A549 (cell line): ENCODE data around the gene ARHGAP26. TPM values are rescaled to one million over a fixed set of nuclear protein-coding genes. Genes with fewer than 3 reads are reported as not detected.

ENCODE experiments used
- ATAC-seq, 2 experiments: fragments of 200-7000 bp in 1 of 2; fragments of >200 bp in 1 of 2; cut with Nextera tagmentation in 1 of 2; cut with Tn5 transposase in 1 of 2; 3 replicates each; pipeline versions ENCODE4 v1.8.0 to v1.9.1; 2018 to 2020; ENCODE audit warnings: mild to moderate bottlenecking in 1 of 2, moderate library complexity in 1 of 2
- CTCF ChIA-PET: fragments of 300-600 bp; sonication (Branson Sonifier 250); formaldehyde crosslinking; extraction: SDS; loops from one replicate; lab custom pipeline; 2021; ENCODE audit warnings: antibody characterized with exemption, inconsistent platforms; lab: Yijun Ruan, JAX
- POLR2A ChIA-PET: fragments of 350-600 bp; formaldehyde crosslinking; extraction: SDS; loops from one replicate; lab custom pipeline; 2021; ENCODE audit warnings: antibody characterized with exemption, inconsistent platforms; lab: Yijun Ruan, JAX
- DNase-seq, 2 experiments: peaks; one replicate each; pipeline versions ENCODE4 v3.0.0 to v3.0.0-alpha.2; 2011 to 2016; ENCODE audit warnings: low read depth in 1 of 2, low spot score in 1 of 2
- FAIRE-seq: peaks from 2 replicates; lab custom pipeline; 2011; peaks lifted over from hg19 to GRCh38; lab: Jason Lieb, UNC
- H3K27ac ChIP-seq, 2 experiments: fragments of >200 bp; sonication (Bioruptor Twin); formaldehyde crosslinking; 3 replicates each; pipeline ENCODE4 v1.5.1; 2016 to 2017
- H3K4me1 ChIP-seq: fragments of >200 bp; sonication (Bioruptor Twin); formaldehyde crosslinking; 3 replicates; pipeline ENCODE4 v1.6.1; 2016
- H3K4me2 ChIP-seq: fragments of >200 bp; sonication (Bioruptor Twin); formaldehyde crosslinking; 3 replicates; pipeline ENCODE4 v1.6.1; 2016
- H3K4me3 ChIP-seq: fragments of >200 bp; sonication (Bioruptor Twin); formaldehyde crosslinking; 3 replicates; pipeline ENCODE4 v1.5.1; 2016
- H3K9me3 ChIP-seq: fragments of >200 bp; sonication (Bioruptor Twin); formaldehyde crosslinking; 3 replicates; pipeline ENCODE4 v1.6.1; 2016
- BHLHE40 ChIP-seq: IDR thresholded peaks from 2 replicates; pipeline ENCODE4 v1.6.1; 2012; ENCODE audit warnings: low read depth, low read length, inconsistent platforms
- CBX8 ChIP-seq: fragments of 200-600 bp; sonication (generic); IDR thresholded peaks from 2 replicates; pipeline ENCODE4 v1.6.1; 2016
- E2F6 ChIP-seq: IDR thresholded peaks from 2 replicates; pipeline ENCODE4 v1.6.1; 2012; ENCODE audit warnings: low read depth, borderline replicate concordance
- ESRRA ChIP-seq: fragments of 150-350 bp; IDR thresholded peaks from 2 replicates; pipeline ENCODE4 v1.6.1; 2014; ENCODE audit warnings: mild to moderate bottlenecking, low read length, borderline replicate concordance
- FOSB ChIP-seq: fragments of 250-450 bp; sonication (Bioruptor Pico); IDR thresholded peaks from 2 replicates; pipeline ENCODE4 v1.5.0; 2020; ENCODE audit warnings: mild to moderate bottlenecking, moderate library complexity
- FOXS1 ChIP-seq: fragments of 250-450 bp; sonication (Bioruptor Pico); IDR thresholded peaks from 2 replicates; pipeline ENCODE4 v1.5.0; 2020; ENCODE audit warnings: mild to moderate bottlenecking, moderate library complexity
- GATA3 ChIP-seq: IDR thresholded peaks from 2 replicates; pipeline ENCODE4 v1.6.1; 2012; ENCODE audit warnings: borderline replicate concordance
- HDAC2 ChIP-seq: fragments of 200-600 bp; sonication (generic); IDR thresholded peaks from 2 replicates; pipeline ENCODE4 v1.6.1; 2016
- HMGXB4 ChIP-seq: fragments of 250-450 bp; sonication (Bioruptor Pico); IDR thresholded peaks from 2 replicates; pipeline ENCODE4 v1.5.0; 2021; ENCODE audit warnings: mild to moderate bottlenecking, moderate library complexity, borderline replicate concordance
- HOXB13 ChIP-seq: fragments of 250-450 bp; sonication (Bioruptor Pico); IDR thresholded peaks from 2 replicates; pipeline ENCODE4 v1.5.0; 2020; ENCODE audit warnings: low read depth, mild to moderate bottlenecking, moderate library complexity
- HOXB5 ChIP-seq: fragments of 250-450 bp; sonication (Bioruptor Pico); IDR thresholded peaks from 2 replicates; pipeline ENCODE4 v1.5.0; 2020; ENCODE audit warnings: mild to moderate bottlenecking, moderate library complexity
- JUN ChIP-seq, 2 experiments: fragments of >200 bp; sonication (Bioruptor Twin); formaldehyde crosslinking; IDR thresholded peaks; 2 replicates in 1 of 2; 3 replicates in 1 of 2; pipeline ENCODE4 v1.6.1; 2016 to 2017
- KDM5A ChIP-seq: fragments of 200-600 bp; sonication (generic); IDR thresholded peaks from 2 replicates; pipeline ENCODE4 v1.6.1; 2016; ENCODE audit warnings: antibody characterized with exemption, mild to moderate bottlenecking
- MAFK ChIP-seq: fragments of 450-650 bp; IDR thresholded peaks from 2 replicates; pipeline ENCODE4 v1.6.1; 2014; ENCODE audit not compliant: partially characterized antibody
- MAZ ChIP-seq: fragments of 150-350 bp; IDR thresholded peaks from 2 replicates; pipeline ENCODE4 v1.6.1; 2014; ENCODE audit warnings: antibody characterized with exemption, low read depth, low read length, borderline replicate concordance
- PHF8 ChIP-seq: fragments of 200-600 bp; sonication (generic); IDR thresholded peaks from 2 replicates; pipeline ENCODE4 v1.6.1; 2016; ENCODE audit warnings: low read depth, mild to moderate bottlenecking, antibody characterized with exemption, moderate library complexity, borderline replicate concordance
- POLR2AphosphoS2 ChIP-seq: conservative IDR thresholded peaks from 2 replicates; pipeline ENCODE4 v1.6.1; 2012; ENCODE audit warnings: low read length, improper control_type of control experiment, inconsistent platforms
- RAD21 ChIP-seq, 2 experiments: fragments of >200 bp in 1 of 2; sonication (Bioruptor Twin) in 1 of 2; formaldehyde crosslinking in 1 of 2; IDR thresholded peaks in 1 of 2; conservative IDR thresholded peaks in 1 of 2; 2 replicates in 1 of 2; 3 replicates in 1 of 2; pipeline ENCODE4 v1.6.1; 2012 to 2018; ENCODE audit warnings: inconsistent platforms in 1 of 2
- RFX5 ChIP-seq: fragments of 450-650 bp; IDR thresholded peaks from 2 replicates; pipeline ENCODE4 v1.7.1; 2014; ENCODE audit warnings: antibody characterized with exemption, mild to moderate bottlenecking, moderate library complexity
- TFCP2L1 ChIP-seq: fragments of 250-450 bp; sonication (Bioruptor Pico); IDR thresholded peaks from 2 replicates; pipeline ENCODE4 v1.5.0; 2021; ENCODE audit warnings: mild to moderate bottlenecking
- TP53 ChIP-seq: fragments of 250-450 bp; sonication (Bioruptor Pico); IDR thresholded peaks from 2 replicates; pipeline ENCODE4 v1.5.0; 2021; ENCODE audit warnings: mild to moderate bottlenecking, moderate library complexity
- USF2 ChIP-seq: fragments of 450-650 bp; IDR thresholded peaks from 2 replicates; pipeline ENCODE4 v1.6.1; 2014; ENCODE audit warnings: antibody characterized with exemption
- ZC3H11A ChIP-seq: fragments of 450-650 bp; IDR thresholded peaks from 2 replicates; pipeline ENCODE4 v1.6.1; 2014; ENCODE audit warnings: antibody characterized with exemption, mild to moderate bottlenecking
- ZSCAN20 ChIP-seq: fragments of 250-450 bp; sonication (Bioruptor Pico); IDR thresholded peaks from 2 replicates; pipeline ENCODE4 v1.8.0; 2022; ENCODE audit warnings: mild to moderate bottlenecking, moderate library complexity
- WGBS: methylation state at CpG from one replicate; pipeline ENCODE4 v1.1.6; 2017; ENCODE audit errors: missing lambda C conversion rate; 5-methylcytosine and 5-hydroxymethylcytosine counted together
- polyA plus RNA-seq, 4 experiments: library from polyadenylated mRNA; depleted of rRNA in 3 of 4; stranded (reverse); fragments of >200 nt; fragmentation: RNase III in 1 of 4; extraction: RNeasy Plus Mini Kit Qiagen cat#74134 plus additional on column Dnase treatment in 1 of 4; gene quantifications; 2 replicates in 3 of 4; 3 replicates in 1 of 4; pipeline ENCODE4 v1.2.3, GENCODE V29; 2011 to 2017
- TF ChIP-seq, protein P1 (sequence below): fragments of >200 bp; sonication (Bioruptor Twin); formaldehyde crosslinking; IDR thresholded peaks from 2 replicates; pipeline ENCODE4 v1.6.1; 2016

Gene ARHGAP26
- polyA plus RNA-seq, 2 of the 4 experiments (the other 2 are of a cell fraction), result 6.6 to 19.1 TPM

GRCh38 chr5:143066556-143067281, 296.5 kb downstream of the ARHGAP26 start:
- no peak overlapping the region for H3K4me3 ChIP-seq
- FAIRE-seq (no peak), ATAC-seq (peak; percentile 43 to 64; a peak in 3 of 6 replicates), DNase-seq (peak in 1 of 2 experiments; percentile 37)
- peak overlapping the region; percentile 33 for H3K4me2 ChIP-seq
- peaks cover 9% of the 10 kb centered on the region; the same call in 1 of the 3 replicates for H3K9me3 ChIP-seq
- ChIA-PET CTCF (interaction anchor here (0.6 to 1.6 kb wide), 2 partner anchors 14 to 800 kb away, joined by 3 to 6 read pairs; no protein-coding TSS in a partner anchor), POLR2A (interaction anchor here (0.7 kb wide), 1 partner anchor 173 kb away, joined by 6 read pairs; no protein-coding TSS in a partner anchor)
- WGBS, result 67% methylated on average over 8 of the region's 8 CpGs
- peaks cover 38% of the 10 kb centered on the region for H3K4me1 ChIP-seq
- H3K27ac ChIP-seq, result peak overlapping the region in 1 of 2 experiments; percentile 47; a peak in 4 of 6 replicates
- TF ChIP-seq MAFK (no peak), HMGXB4 (CRISPR knock-in tag) (no peak)

DNA sequence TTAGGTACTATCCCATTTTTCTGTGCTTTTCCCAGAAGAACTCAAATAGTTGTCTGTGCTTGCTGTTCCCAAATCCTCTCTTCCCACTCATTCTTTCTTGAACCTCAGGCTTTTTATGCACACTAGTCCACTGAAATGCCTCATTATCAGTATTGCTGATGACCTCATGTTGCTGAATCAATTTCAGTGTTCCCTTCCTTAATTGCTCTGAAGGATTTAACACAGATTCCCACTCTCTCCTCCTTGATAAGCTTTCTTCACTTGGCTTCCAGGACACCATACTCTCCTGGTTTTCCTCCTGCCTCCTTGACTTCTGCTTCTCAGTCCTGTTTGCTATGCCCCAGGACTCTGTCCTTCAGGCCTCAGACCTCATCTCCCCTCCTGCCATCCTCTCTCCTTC, 298.5 kb downstream of the ARHGAP26 start:
- TF ChIP-seq GATA3 (no peak), POLR2AphosphoS2 (no peak), USF2 (no peak)
- Histone ChIP-seq H3K4me2 (no peak overlapping the region), H3K4me1 (peaks cover 31% of the 10 kb centered on the region), H3K4me3 (no peak overlapping the region), H3K9me3 (peaks cover 14% of the 10 kb centered on the region; the same call in 1 of the 3 replicates), H3K27ac (no peak overlapping the region)
- CTCF ChIA-PET, result interaction anchor here (2.8 kb wide), 1 partner anchor 14 kb away, joined by 7 read pairs; no protein-coding TSS in a partner anchor
- POLR2A ChIA-PET, result no interaction called here
- ATAC-seq (no peak), FAIRE-seq (no peak), DNase-seq (no peak)

GRCh38 chr5:143071927-143072326, 301.8 kb downstream of the ARHGAP26 start:
- Histone ChIP-seq H3K27ac (no peak overlapping the region), H3K9me3 (peaks cover 14% of the 10 kb centered on the region; the same call in 1 of the 3 replicates)
- no peak for ATAC-seq

GRCh38 chr5:143072734-143073133, 302.6 kb downstream of the ARHGAP26 start:
- Histone ChIP-seq H3K4me2 (no peak overlapping the region), H3K4me1 (no peaks in the 10 kb centered on the region), H3K27ac (no peak overlapping the region), H3K4me3 (no peak overlapping the region), H3K9me3 (peaks cover 14% of the 10 kb centered on the region; the same call in 1 of the 3 replicates)
- POLR2A ChIA-PET, result no interaction called here
- FAIRE-seq (no peak), ATAC-seq (no peak), DNase-seq (no peak)
- CTCF ChIA-PET, result interaction anchor here (1.3 kb wide), 1 partner anchor 21 kb away, joined by 5 read pairs; no protein-coding TSS in a partner anchor
- TF ChIP-seq MAZ, result no peak
- TF ChIP-seq BHLHE40, result no peak
- TF ChIP-seq ESRRA, result no peak
- TF ChIP-seq MAFK, result no peak
- TF ChIP-seq PHF8, result no peak
- TF ChIP-seq RAD21 (conservative IDR thresholded peaks at IDR 0.05 in 1 of 2, IDR thresholded peaks at IDR 0.05 in 1 of 2), result no peak
- no peak for TF ChIP-seq HMGXB4 (CRISPR knock-in tag)
- TF ChIP-seq FOXS1 (CRISPR knock-in tag), result no peak
- TF ChIP-seq HDAC2, result no peak
- no peak for TF ChIP-seq HOXB13
- TF ChIP-seq RFX5, result no peak
- TF ChIP-seq E2F6, result no peak
- TF ChIP-seq KDM5A, result no peak
- TF ChIP-seq TFCP2L1 (CRISPR knock-in tag), result no peak

More at GRCh38 chr5:143071927-143072326, 301.8 kb downstream of the ARHGAP26 start:
- H3K4me1 ChIP-seq, result peaks cover 6% of the 10 kb centered on the region
- H3K4me3 ChIP-seq, result no peak overlapping the region
- FAIRE-seq (peak; percentile 65), DNase-seq (no peak)
- ChIA-PET CTCF (no interaction called here), POLR2A (no interaction called here)
- H3K4me2 ChIP-seq, result no peak overlapping the region
- no peak for TF ChIP-seq ZC3H11A
- TF ChIP-seq, protein P1, sequence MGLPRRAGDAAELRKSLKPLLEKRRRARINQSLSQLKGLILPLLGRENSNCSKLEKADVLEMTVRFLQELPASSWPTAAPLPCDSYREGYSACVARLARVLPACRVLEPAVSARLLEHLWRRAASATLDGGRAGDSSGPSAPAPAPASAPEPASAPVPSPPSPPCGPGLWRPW, result no peak
- no peak for TF ChIP-seq TP53 (CRISPR knock-in tag)
- TF ChIP-seq HOXB5 (CRISPR knock-in tag), result no peak
- TF ChIP-seq USF2, result no peak
- TF ChIP-seq JUN (IDR thresholded peaks at IDR 0.05), result no peak
- TF ChIP-seq CBX8, result no peak
- TF ChIP-seq ZSCAN20, result no peak
- TF ChIP-seq HDAC2, result no peak
- no peak for TF ChIP-seq FOSB (CRISPR knock-in tag)
- no peak for TF ChIP-seq KDM5A
